ENCODE data around the gene TMEM156. TPM values are rescaled to one million over a fixed set of nuclear protein-coding genes. Genes with fewer than 3 reads are reported as not detected.
A peak's percentile ranks its signal among the peaks of the same experiment; 100 is the strongest.
"Not testable (repeated sequence)": the region's sequence is repeated elsewhere in the genome, so short reads cannot be mapped to it uniquely, and the experiment has no call there.

TMEM156 gene
- total RNA-seq, 1 donor, result not detected

DNA sequence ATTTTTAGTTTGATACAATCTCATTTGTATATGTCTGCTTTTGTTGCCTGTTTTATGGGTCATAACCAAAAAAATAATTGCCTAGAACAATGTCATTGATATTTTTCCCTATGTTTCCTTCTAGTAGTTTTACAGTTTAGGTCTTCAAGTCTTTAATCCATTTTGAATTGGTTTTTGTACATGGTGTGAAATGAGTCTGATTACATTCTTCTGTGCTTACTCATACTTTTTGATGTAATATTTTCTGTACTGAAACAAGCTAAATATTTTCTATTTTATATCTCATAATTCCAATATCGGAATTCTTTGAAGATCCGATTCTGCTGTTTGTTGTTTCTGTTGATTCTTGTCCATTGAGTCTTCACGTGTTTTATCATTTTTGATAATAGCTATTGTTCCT lies 10.6 kb downstream of the TMEM156 start:
- TF ChIP-seq, protein P1, sequence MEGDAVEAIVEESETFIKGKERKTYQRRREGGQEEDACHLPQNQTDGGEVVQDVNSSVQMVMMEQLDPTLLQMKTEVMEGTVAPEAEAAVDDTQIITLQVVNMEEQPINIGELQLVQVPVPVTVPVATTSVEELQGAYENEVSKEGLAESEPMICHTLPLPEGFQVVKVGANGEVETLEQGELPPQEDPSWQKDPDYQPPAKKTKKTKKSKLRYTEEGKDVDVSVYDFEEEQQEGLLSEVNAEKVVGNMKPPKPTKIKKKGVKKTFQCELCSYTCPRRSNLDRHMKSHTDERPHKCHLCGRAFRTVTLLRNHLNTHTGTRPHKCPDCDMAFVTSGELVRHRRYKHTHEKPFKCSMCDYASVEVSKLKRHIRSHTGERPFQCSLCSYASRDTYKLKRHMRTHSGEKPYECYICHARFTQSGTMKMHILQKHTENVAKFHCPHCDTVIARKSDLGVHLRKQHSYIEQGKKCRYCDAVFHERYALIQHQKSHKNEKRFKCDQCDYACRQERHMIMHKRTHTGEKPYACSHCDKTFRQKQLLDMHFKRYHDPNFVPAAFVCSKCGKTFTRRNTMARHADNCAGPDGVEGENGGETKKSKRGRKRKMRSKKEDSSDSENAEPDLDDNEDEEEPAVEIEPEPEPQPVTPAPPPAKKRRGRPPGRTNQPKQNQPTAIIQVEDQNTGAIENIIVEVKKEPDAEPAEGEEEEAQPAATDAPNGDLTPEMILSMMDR (IDR thresholded peaks at IDR 0.05; ENCODE audit: extremely low read depth, low read depth, low read length), result no peak
- H4K20me1 ChIP-seq (ENCODE audit: insufficient read depth, low read length), result no peaks in the 10 kb centered on the region
- H3K27me3 ChIP-seq (ENCODE audit: insufficient read depth, low read length), result no peaks in the 10 kb centered on the region
- no peak overlapping the region for H3K27ac ChIP-seq (ENCODE audit: low read depth, low read length)
- H3K9me3 ChIP-seq (ENCODE audit: low read depth, low read length), result no peaks in the 10 kb centered on the region
- no peak overlapping the region for H3K4me2 ChIP-seq (ENCODE audit: insufficient read depth, low read length)
- H3K79me2 ChIP-seq (ENCODE audit: insufficient read depth, low read length), result no peaks in the 10 kb centered on the region
- H3K4me3 ChIP-seq (ENCODE audit: insufficient read depth, low read length), result no peak overlapping the region
- DNase-seq (ENCODE audit: insufficient read length, low spot score, missing footprints), result no peak
- peaks cover 4% of the 10 kb centered on the region for H3K4me1 ChIP-seq (ENCODE audit: insufficient read depth, low read length)
- H3K36me3 ChIP-seq (ENCODE audit: insufficient read depth, low read length), result no peaks in the 10 kb centered on the region
- H2AFZ ChIP-seq (ENCODE audit: low read length), result no peak overlapping the region

DNA sequence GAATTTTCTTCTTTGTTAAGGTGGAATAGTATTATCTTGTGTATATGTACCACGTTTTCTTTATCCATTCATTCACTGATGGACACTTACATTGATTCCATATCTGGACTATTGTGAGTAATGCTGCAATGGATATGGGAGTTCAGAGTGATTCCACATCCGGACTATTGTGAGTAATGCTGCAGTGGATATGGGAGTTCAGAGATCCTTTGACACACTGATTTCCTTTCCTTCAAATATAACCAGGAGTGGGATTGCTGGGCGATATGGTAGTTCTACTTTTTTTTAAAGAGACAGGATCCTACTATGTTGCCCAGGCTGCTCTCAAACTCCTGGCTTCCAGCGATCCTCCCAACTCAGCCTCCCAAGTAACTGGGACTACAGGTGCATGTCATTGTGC lies 12.1 kb downstream of the TMEM156 start:
- H3K4me3 ChIP-seq (ENCODE audit: insufficient read depth, low read length), result no peak overlapping the region
- H4K20me1 ChIP-seq (ENCODE audit: insufficient read depth, low read length), result no peaks in the 10 kb centered on the region
- no peak overlapping the region for H2AFZ ChIP-seq (ENCODE audit: low read length)
- H3K36me3 ChIP-seq (ENCODE audit: insufficient read depth, low read length), result no peaks in the 10 kb centered on the region
- H3K4me2 ChIP-seq (ENCODE audit: insufficient read depth, low read length), result no peak overlapping the region
- H3K79me2 ChIP-seq (ENCODE audit: insufficient read depth, low read length), result no peaks in the 10 kb centered on the region
- H3K27ac ChIP-seq (ENCODE audit: low read depth, low read length), result no peak overlapping the region
- H3K9me3 ChIP-seq (ENCODE audit: low read depth, low read length), result no peaks in the 10 kb centered on the region
- H3K27me3 ChIP-seq (ENCODE audit: insufficient read depth, low read length), result no peaks in the 10 kb centered on the region
- H3K4me1 ChIP-seq (ENCODE audit: insufficient read depth, low read length), result peaks cover under 1% of the 10 kb centered on the region
- TF ChIP-seq, protein P1 (IDR thresholded peaks at IDR 0.05; ENCODE audit: extremely low read depth, low read depth, low read length), result no peak
- DNase-seq (ENCODE audit: insufficient read length, low spot score, missing footprints), result peak; percentile 35

DNA sequence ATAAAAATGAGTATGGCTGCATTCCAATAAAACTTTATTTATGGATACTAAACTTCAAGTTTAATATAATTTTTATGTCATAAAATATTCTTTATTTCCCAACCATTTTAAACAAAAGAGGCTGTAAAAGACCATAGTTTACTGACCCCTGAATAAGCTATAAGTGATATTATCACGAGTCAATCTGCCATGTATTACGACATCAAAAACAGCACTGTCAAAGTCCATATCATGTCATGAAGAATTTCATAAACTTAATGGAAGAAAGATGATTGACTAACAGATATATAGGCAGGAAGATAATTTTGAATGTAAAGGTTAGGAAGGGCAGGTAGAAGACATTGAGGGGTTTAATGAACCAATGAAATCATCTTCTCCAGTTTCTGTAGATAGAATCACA lies 18.2 kb downstream of the TMEM156 start:
- Histone ChIP-seq H3K27ac (ENCODE audit: low read depth, low read length) (no peak overlapping the region), H3K4me3 (ENCODE audit: insufficient read depth, low read length) (no peak overlapping the region), H3K36me3 (ENCODE audit: insufficient read depth, low read length) (no peaks in the 10 kb centered on the region), H4K20me1 (ENCODE audit: insufficient read depth, low read length) (no peaks in the 10 kb centered on the region), H3K9me3 (ENCODE audit: low read depth, low read length) (no peaks in the 10 kb centered on the region), H3K4me1 (ENCODE audit: insufficient read depth, low read length) (no peaks in the 10 kb centered on the region), H3K4me2 (ENCODE audit: insufficient read depth, low read length) (no peak overlapping the region), H3K27me3 (ENCODE audit: insufficient read depth, low read length) (no peaks in the 10 kb centered on the region), H3K79me2 (ENCODE audit: insufficient read depth, low read length) (no peaks in the 10 kb centered on the region), H2AFZ (ENCODE audit: low read length) (no peak overlapping the region)
- no peak for DNase-seq (ENCODE audit: insufficient read length, low spot score, missing footprints)
- TF ChIP-seq, protein P1 (IDR thresholded peaks at IDR 0.05; ENCODE audit: extremely low read depth, low read depth, low read length), result no peak

DNA sequence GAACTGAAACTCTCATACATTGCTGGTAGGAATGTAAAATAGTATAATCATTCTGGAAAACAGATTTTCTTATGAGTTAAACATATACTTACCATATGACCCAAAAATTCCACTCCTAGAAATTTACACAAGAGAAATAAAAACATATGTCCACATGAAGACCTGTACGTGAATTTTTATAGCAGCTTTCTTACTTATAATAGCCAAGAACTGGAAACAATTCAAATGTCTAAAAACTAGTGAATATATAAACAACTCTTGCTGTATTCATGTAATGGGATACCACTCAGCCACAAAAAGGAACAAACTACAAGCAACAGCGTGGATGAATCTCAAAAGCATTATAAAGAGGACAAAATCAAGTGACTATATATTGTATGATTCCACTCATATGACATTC lies 27.5 kb downstream of the TMEM156 start:
- Histone ChIP-seq H3K36me3 (ENCODE audit: insufficient read depth, low read length) (no peaks in the 10 kb centered on the region), H3K27me3 (ENCODE audit: insufficient read depth, low read length) (no peaks in the 10 kb centered on the region), H3K27ac (ENCODE audit: low read depth, low read length) (no peak overlapping the region), H3K4me1 (ENCODE audit: insufficient read depth, low read length) (no peaks in the 10 kb centered on the region), H4K20me1 (ENCODE audit: insufficient read depth, low read length) (no peaks in the 10 kb centered on the region), H3K79me2 (ENCODE audit: insufficient read depth, low read length) (no peaks in the 10 kb centered on the region), H3K4me3 (ENCODE audit: insufficient read depth, low read length) (no peak overlapping the region), H3K9me3 (ENCODE audit: low read depth, low read length) (no peaks in the 10 kb centered on the region), H2AFZ (ENCODE audit: low read length) (no peak overlapping the region), H3K4me2 (ENCODE audit: insufficient read depth, low read length) (no peak overlapping the region)
- TF ChIP-seq, protein P1 (IDR thresholded peaks at IDR 0.05; ENCODE audit: extremely low read depth, low read depth, low read length), result no peak
- DNase-seq (ENCODE audit: insufficient read length, low spot score, missing footprints), result no peak

DNA sequence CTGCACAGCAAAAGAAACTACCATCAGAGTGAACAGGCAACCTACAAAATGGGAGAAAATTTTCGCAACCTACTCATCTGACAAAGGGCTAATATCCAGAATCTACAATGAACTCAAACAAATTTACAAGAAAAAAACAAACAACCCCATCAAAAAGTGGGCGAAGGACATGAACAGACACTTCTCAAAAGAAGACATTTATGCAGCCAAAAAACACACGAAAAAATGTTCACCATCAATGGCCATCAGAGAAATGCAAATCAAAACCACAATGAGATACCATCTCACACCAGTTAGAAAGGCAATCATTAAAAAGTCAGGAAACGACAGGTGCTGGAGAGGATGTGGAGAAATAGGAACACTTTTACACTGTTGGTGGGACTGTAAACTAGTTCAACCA lies 30.2 kb downstream of the TMEM156 start:
- DNase-seq (ENCODE audit: insufficient read length, low spot score, missing footprints), result not testable (repeated sequence)

More for the DNA sequence above, 30.2 kb downstream of the TMEM156 start:
- not testable (repeated sequence) for H3K4me1 ChIP-seq (ENCODE audit: insufficient read depth, low read length); H3K27ac ChIP-seq (ENCODE audit: low read depth, low read length); H3K4me2 ChIP-seq (ENCODE audit: insufficient read depth, low read length); H4K20me1 ChIP-seq (ENCODE audit: insufficient read depth, low read length); H3K36me3 ChIP-seq (ENCODE audit: insufficient read depth, low read length); H3K27me3 ChIP-seq (ENCODE audit: insufficient read depth, low read length); H3K9me3 ChIP-seq (ENCODE audit: low read depth, low read length); H3K79me2 ChIP-seq (ENCODE audit: insufficient read depth, low read length); H3K4me3 ChIP-seq (ENCODE audit: insufficient read depth, low read length); H2AFZ ChIP-seq (ENCODE audit: low read length)
